NCI-H1092 (cell line): ENCODE results near the gene LRIG1.

ENCODE experiments used
- DNase-seq: peaks from one replicate; lab custom pipeline; 2025; lab: John Stamatoyannopoulos, UW

LRIG1 gene

GRCh38 chr3:66467996-66468735, 32.7 kb downstream of the LRIG1 start:
- no peak for DNase-seq

GRCh38 chr3:66466606-66467270, 34.1 kb downstream of the LRIG1 start:
- no peak for DNase-seq

DNA sequence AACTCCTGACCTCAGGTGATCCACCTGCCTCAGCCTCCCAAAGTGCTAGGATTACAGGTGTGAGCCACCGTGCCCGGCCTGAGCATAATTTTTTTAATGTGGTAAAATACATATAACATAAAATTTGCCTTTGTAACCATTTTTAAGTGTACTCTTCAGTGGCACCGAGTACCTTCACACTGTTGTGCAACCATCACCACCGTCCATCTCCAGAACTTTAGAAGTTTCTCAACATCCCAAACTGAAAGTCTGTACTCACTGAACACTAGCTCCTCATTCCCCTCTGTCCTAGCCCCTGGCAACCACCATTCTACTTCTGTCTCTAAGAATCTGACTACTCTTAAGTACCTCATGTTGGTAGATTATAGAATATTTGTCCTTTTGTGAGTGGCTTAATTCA, 35.2 kb downstream of the LRIG1 start:
- DNase-seq: no peak

DNA sequence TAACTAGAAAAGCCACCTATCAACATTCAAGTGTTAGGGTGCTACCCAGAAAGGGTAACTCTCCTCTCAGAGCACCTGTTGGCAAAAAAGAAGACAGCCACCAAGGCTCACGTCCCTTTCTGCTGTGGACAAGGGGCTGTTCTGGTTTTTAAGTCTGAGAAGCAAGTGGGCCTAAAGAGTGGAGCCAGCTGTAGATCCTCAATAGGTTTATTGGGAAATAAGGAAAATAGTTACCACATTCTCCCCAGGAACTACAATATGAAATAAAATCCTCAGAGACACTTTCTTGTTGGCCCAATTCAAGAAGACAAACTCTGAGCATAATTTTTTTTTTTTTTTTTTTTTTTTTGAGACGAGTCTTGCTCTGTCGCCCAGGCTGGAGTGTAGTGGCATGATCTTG, 35.8 kb downstream of the LRIG1 start:
- DNase-seq: no peak

DNA sequence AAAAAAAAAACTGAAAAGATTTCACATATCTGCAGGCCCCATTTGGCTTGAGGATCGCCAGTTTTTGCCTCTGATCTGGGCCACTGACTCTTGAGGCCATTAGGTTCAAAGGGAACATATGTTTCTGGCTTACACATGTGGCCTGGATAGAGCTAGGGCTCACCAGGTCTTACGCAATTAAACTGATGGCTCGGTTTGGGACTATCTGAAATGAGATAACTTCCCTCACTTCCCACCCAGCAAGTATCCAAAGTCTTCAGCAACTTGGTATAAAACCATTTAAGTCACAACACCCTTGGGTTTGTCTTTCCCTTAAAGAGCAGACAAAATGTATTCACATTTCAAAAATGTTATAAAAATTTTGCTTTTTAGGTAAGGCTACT, 36.3 kb downstream of the LRIG1 start:
- no peak for DNase-seq

DNA sequence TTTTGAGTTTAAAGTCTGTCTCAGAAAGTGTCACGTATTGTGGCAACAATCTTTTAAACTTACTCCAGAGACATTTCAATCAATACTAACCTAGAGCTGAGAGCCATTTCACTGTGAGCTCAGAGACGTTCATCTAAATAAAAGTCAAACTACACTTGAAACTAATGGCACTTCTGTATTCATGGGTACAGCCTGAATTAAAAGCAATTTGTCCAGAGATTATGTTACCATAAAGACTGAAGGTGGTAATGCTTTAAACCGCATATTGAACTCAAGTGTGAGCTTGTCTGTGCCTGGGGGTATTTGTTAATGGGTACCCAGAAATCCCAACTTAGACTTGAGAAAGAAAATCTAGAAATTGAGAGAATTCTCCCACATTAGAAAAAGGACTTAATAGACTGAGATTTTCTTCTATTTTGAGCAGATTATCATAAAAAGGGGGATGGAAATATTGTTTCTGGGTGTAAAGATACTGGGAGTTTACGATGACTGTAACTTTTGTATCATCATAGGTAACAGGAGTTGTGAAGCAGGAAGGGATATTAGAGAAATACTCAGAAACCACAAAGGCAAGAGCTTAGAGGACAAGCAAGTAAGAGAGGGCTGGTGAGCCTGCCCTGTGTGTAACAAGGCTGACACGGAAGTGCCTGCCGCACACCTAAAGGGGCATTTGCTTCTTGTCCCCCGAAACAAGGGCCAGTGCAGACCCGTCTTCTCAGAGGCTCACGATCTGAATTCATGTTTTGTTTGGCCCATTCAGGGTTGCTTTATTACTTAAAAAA, 36.9 kb downstream of the LRIG1 start:
- DNase-seq: no peak

GRCh38 chr3:66463054-66463631, 37.7 kb downstream of the LRIG1 start:
- no peak for DNase-seq

- no peak for DNase-seq
These were observed 43.6 kb downstream of the LRIG1 start for GRCh38 chr3:66457252-66457651.

DNA sequence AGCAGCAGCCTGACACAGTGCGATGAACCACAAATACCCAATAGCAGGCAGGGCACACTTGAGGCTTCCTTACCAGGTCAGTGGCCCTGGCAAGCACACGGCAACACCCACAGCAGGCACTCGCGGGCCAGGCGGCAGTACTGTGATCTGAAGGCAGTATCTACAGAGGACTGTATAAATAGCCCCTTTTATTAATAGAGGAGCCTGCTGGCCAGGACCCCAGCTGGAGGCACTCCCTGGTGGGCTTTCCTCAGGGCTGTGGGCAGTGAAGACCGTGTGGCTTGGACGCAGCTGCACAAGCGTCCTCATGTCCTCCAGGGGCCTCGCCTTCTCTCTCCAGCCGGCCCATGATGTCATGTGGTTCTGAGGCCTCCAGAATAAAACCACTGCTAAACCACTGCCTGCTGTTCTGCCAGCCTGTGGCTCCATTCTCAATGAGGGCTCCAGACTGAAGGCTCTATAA, 44.1 kb downstream of the LRIG1 start:
- no peak for DNase-seq

GRCh38 chr3:66454464-66454859, 46.4 kb downstream of the LRIG1 start:
- DNase-seq: no peak

DNA sequence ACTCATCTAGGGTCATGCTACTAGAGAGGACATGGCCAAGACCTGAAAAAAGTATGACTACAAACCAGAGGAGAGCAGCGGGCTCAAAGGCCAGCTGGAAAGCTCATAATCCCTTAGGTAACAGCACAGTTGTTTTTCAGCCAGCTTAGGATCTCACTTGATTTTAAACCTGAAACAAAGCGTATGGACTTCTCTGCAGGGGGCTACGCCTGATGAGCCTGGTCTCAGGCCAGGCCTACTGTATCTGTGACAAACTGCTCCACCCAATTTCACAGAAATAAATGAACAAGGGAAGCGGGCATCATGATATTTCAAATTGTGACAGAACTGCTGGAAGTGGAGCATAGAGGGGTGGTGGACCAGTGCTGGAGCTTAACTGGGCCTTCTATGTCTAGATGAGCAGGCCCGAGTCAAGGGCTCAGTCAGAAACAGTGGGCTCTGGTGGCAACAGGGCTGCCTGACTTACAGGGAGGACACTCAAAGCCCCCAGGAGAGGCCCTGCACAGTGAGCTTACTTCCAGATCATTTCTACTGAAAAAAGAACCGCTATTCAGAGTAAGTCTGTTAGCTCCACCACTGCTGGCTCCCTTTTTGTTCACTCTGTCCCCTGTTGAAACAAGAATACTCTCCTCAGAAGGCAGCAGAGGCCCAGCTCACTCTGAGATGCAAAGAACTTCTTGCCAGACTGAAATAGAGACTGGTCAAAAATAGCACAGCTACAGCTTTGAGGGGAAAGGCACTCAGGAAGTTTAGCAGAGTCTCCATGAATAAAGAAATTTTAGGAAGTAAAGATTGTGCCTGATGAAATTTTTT, 47.0 kb downstream of the LRIG1 start:
- DNase-seq: no peak

DNA sequence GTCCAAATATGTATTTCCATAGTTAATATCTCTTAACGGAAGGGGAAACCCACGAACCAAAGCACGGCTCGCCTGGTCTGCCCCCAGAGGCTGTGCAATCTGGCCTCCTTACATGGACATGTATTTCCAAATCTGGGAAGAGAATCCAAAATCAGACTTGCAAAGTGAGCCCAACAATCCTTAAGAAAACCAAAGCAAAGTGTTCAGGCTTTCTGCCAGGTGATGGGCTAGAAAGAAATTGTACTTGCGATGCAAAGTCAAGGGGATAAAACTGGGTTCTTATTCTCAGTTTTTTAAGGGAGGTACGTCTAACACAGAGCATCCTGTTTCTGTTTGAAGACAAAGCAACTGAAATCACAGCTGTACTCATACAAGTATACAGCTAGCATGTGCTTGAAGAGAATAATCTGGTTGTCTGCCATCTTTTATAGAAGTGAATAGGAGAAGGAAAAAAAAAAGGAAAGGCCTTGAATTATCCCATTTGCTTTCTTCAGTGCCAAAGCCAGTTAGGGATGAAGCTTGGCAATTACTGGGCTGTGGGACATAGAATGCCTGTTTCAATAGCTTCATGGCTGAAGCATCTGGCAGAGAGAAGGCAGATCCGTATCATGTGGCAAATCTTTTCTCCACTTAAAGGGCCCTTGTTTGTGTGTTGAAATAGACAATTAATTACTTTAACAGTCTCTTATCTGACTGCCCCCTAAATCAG, 48.4 kb downstream of the LRIG1 start:
- DNase-seq: peak; percentile 41

- DNase-seq: no peak
These were observed 49.1 kb downstream of the LRIG1 start for GRCh38 chr3:66451766-66452165.

DNA sequence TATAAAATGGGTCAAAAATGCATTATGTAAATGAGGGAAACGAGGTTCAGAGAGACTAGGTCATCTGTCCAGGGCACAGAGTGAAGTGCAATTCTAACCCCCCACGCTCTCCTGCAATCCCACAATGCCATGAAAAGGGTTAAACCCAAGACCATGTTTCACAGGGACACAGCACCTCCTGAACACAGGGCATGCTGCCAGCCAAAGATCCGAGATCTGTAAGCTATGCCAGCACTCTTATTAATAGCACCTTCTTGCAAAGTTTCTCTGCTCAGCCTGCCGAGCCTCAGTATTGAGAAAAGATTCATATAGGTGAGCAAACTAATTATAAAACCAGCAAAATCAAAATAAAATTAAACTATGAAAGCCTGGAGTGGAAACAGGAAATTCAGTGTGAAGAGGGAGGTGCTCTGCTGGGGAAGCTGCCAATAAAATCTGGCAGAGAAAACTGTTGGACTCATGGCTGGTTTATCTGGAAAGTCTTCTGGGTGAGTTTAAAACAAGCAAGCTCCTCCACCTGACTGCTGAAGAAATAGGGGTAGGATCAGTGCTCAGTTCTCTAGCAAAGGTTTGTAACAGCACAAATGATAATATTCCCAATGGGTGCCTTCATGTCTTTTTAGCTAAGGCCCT, 50.3 kb downstream of the LRIG1 start:
- no peak for DNase-seq

GRCh38 chr3:66449411-66449974, 51.3 kb downstream of the LRIG1 start:
- peak; percentile 57 for DNase-seq

DNA sequence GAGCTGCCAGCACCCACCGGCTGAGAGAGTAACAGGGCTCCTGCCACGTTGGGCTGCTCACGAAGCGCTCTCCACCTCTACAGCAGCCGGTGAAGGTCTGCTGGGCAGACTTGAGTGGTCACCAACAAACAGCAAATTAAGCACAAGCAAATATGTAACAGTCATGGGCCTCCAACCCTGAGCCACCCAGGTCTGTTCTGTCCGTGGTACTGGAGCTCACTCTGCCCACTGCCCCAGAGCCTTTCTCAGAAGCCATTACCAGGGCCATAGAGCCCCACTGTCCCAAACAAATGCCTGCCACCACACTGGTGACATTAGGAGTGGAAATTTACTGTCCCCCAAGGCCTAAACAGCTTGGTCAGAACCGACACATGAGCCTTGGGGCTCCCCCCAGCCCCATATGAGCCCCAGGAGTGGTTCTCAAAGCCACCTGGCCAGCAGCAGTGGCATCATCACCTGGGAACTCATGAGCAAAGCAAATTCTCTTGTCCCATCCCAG, 56.6 kb downstream of the LRIG1 start:
- no peak for DNase-seq

GRCh38 chr3:66443118-66443803, 57.6 kb downstream of the LRIG1 start:
- no peak for DNase-seq

GRCh38 chr3:66442254-66443117, 58.3 kb downstream of the LRIG1 start:
- DNase-seq: peak; percentile 64
